Stimulated activated CD8-positive, alpha-beta memory T cell treated with anti-CD3 and anti-CD28 coated beads, Interleukin-4, amount 100 ng/mL, for 1 hour (primary cell): Measurements from ENCODE around the gene PRAMEF26.
"Not testable (repeated sequence)": the region's sequence is repeated elsewhere in the genome, so short reads cannot be mapped to it uniquely, and the experiment has no call there.

ENCODE experiments used
- DNase-seq, 2 donors: peaks; one replicate each; pipeline ENCODE4 v3.0.0-alpha.2; 2020; ENCODE audit warnings: low read depth in 2 of 2, low spot score in 1 of 2

Gene PRAMEF26

DNA sequence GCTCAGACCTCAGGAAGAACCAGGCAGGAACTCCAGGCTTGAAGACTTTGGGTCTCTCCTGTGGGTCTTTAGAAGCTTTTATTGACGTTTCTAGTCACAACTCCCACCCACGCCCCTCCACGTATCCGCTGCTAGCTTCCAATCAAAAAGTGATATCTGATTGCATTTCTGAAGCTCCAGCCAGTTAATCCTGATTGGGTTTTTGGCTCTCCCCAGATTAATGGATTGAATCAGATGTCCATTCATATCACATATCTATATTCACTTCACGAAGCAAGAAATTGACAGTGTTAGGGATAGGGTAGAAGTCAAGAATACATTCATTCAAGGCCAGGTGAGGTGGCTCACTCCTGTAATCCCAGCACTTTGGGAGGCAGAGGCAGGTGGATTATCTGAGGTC is at the start of gene PRAMEF26:
TSS of gene PRAMEF26 (minus strand) at position 101 of the 400 bp plus-strand sequence. CDS start 2,914 bp downstream, outside the sequence.
- DNase-seq, result not testable (repeated sequence)

DNA sequence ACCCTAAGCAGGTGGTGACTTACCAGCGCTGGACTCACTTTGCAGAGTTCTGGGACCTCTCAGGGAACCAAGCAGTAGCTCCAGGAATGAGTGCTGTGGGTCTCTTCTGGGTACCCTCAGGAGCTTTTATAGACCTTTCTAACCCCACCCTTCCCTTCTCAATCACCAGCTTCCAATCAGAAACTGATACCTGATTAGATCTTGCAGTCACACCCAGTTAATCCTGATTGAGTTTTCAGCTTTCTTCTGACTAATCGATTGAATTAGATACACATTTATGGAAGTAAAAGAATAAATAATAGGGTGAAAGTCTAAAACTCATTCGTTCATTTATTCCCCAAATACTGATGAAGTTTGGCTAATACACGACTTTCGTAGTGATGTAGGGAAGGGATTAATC is 45.5 kb upstream of the PRAMEF26 start, which contains the start of gene PRAMEF13:
TSS of gene PRAMEF13 (minus strand) at position 101 of the 400 bp plus-strand sequence. CDS start 1,820 bp downstream, outside the sequence.
- DNase-seq, result not testable (repeated sequence)

DNA sequence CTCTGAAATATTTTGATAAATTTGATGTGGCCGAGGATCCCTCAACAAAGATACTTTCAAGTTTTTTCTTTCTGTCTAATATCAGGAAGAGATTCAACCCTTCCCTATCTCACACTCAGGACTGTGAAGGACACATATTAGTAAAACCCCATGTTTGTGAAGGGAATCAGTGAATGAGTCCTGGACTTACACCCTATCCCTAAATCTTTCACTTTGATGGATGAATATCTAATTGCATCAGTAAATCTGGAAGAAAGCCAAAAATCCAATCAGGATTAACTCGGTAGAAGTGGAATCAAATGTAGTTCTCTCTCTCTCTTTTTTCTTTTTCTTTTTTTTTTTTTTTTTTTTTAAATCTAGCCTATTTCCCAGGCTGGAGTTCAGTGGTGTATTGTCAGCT is 15.7 kb upstream of the PRAMEF26 start, which contains the start of gene PRAMEF9:
TSS of gene PRAMEF9 (plus strand) at position 301 of the 400 bp plus-strand sequence. CDS start 3,433 bp downstream, outside the sequence.
- not testable (repeated sequence) for DNase-seq

DNA sequence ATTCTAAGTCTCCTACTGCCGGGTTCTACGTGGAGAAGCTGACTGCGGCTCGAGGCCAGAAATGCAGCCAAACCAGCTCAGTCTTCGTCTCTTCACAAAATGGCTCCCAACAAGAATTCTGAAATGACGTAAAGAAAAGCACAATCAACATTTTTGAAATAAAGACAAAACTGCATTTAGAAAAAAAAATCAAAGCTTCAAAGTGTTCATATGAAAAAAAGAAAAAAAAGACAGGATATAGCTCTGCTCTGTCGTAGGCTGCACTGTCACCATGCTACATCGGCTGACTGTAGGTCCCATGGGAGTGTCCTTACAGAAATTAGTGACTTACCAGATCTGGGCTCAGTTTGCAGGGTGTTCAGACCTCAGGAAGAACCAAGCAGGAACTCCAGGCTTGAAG is 9.7 kb upstream of the PRAMEF26 start, which contains the start of gene HNRNPCL4:
TSS of gene HNRNPCL4 (minus strand) at position 101 of the 400 bp plus-strand sequence. CDS start 164 bp downstream, outside the sequence.
- DNase-seq, result not testable (repeated sequence)

DNA sequence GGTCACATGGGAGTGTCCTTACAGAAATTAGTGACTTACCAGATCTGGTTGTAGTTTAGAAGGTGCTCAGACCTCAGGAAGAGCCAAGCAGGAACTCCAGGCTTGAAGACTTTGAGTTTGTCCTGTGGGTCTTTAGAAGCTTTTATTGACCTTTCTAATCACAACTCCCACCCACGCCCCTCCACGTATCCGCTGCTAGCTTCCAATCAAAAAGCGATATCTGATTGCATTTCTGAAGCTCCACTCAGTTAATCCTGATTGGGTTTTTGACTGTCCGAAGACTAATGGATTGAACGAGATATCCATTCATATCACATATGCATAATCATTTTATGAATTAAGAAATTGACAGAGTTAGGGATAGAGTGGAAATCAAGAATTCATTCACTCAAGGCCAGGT is 39.1 kb downstream of the PRAMEF26 start, which contains the start of gene HNRNPCL2:
TSS of gene HNRNPCL2 (minus strand) at position 101 of the 400 bp plus-strand sequence. CDS start 454 bp downstream, outside the sequence.
- not testable (repeated sequence) for DNase-seq
